K562 (cell line): ENCODE measurements around the gene EDEM2. TPM values are rescaled to one million over a fixed set of nuclear protein-coding genes. Genes with fewer than 3 reads are reported as not detected.

Source experiments
- BCOR ChIP-seq: fragments of 450-650 bp; IDR thresholded peaks from 2 replicates; pipeline ENCODE4 v1.6.1; 2016
- BRD9 ChIP-seq: fragments of 450-650 bp; IDR thresholded peaks from 2 replicates; pipeline ENCODE4 v1.6.1; 2018; ENCODE audit warnings: low read depth; ENCODE audit not compliant: partially characterized antibody
- DPF2 ChIP-seq: fragments of 450-650 bp; IDR thresholded peaks from 2 replicates; pipeline ENCODE4 v1.6.1; 2016
- JUN ChIP-seq, 2 experiments: sonication (generic) in 1 of 2; formaldehyde crosslinking in 1 of 2; IDR thresholded peaks; 2 replicates each; pipeline versions ENCODE4 v1.6.1 to v1.8.0; 2012 to 2022; ENCODE audit warnings: borderline replicate concordance in 2 of 2, mild to moderate bottlenecking in 2 of 2, improper control_type of control experiment in 1 of 2, low read depth in 1 of 2, low read length in 1 of 2, missing genetic modification reagents in 1 of 2
- NCOA1 ChIP-seq: fragments of 450-650 bp; IDR thresholded peaks from 2 replicates; pipeline ENCODE4 v1.6.1; 2016; ENCODE audit warnings: low read depth
- NFRKB ChIP-seq: fragments of 450-650 bp; IDR thresholded peaks from 2 replicates; pipeline ENCODE4 v1.6.1; 2016; ENCODE audit warnings: low read depth
- NFYB ChIP-seq: IDR thresholded peaks from 2 replicates; pipeline ENCODE4 v1.6.1; 2011; ENCODE audit warnings: mild to moderate bottlenecking, moderate library complexity; ENCODE audit not compliant: insufficient read length; ENCODE audit errors: extremely low read depth
- RBFOX2 ChIP-seq: fragments of 200-400 bp; formaldehyde crosslinking; IDR thresholded peaks from 2 replicates; pipeline ENCODE4 v1.6.1; 2017; ENCODE audit warnings: low read depth, mild to moderate bottlenecking, low read length, moderate library complexity
- YY1 ChIP-seq, 3 experiments: IDR thresholded peaks; 2 replicates each; pipeline ENCODE4 v1.6.1; 2011; ENCODE audit warnings: low read length in 2 of 3, mild to moderate bottlenecking in 2 of 3, moderate library complexity in 2 of 3, borderline replicate concordance in 1 of 3, control low read depth in 1 of 3, low read depth in 1 of 3; ENCODE audit not compliant: insufficient read depth in 3 of 3, insufficient replicate concordance in 2 of 3, control insufficient read depth in 1 of 3, insufficient read length in 1 of 3; ENCODE audit errors: extremely low read depth in 1 of 3
- ZNF253 ChIP-seq: fragments of 250-450 bp; sonication (Bioruptor Pico); conservative IDR thresholded peaks from 2 replicates; pipeline ENCODE4 v1.6.1; 2021; ENCODE audit warnings: mild to moderate bottlenecking
- ZNF507 ChIP-seq: conservative IDR thresholded peaks from 2 replicates; pipeline ENCODE4 v1.6.1; 2017; ENCODE audit warnings: missing genetic modification characterization, missing compliant biosample characterization
- polyA plus RNA-seq, 8 experiments: library from polyadenylated mRNA; depleted of rRNA in 4 of 8; stranded (reverse) in 5 of 8; unstranded in 3 of 8; fragments of >200 nt; fragmentation: Nextera tagmentation in 2 of 8; fragmentation: Illumina TruSeq in 1 of 8; extraction: Ambion mirVana in 2 of 8; extraction: Trizol in 1 of 8; gene quantifications; 2 replicates each; pipeline versions ENCODE4 v1.2.1 to v1.2.3, GENCODE V29; 2011 to 2014; ENCODE audit warnings: inconsistent platforms in 1 of 8, missing spikeins in 1 of 8
- total RNA-seq, 7 experiments: library from RNA; depleted of rRNA in 6 of 7; stranded (reverse); fragments of >200 nt in 6 of 7; fragmentation: Illumina TruSeq in 2 of 7; extraction: Trizol in 2 of 7; gene quantifications; 2 replicates each; pipeline versions ENCODE4 v1.2.1 to v1.2.3, GENCODE V29; 2011 to 2021; ENCODE audit warnings: low replicate concordance in 1 of 7
- TF ChIP-seq, protein P1 (sequence below): sonication (generic); formaldehyde crosslinking; IDR thresholded peaks from 2 replicates; pipeline ENCODE4 v1.9.0; 2022; ENCODE audit warnings: mild to moderate bottlenecking, missing genetic modification reagents
- TF ChIP-seq, protein P2 (sequence below): fragments of 250-450 bp; sonication (Bioruptor Pico); IDR thresholded peaks from 2 replicates; pipeline ENCODE4 v1.6.1; 2021; ENCODE audit warnings: mild to moderate bottlenecking
- TF ChIP-seq, protein P3 (sequence below), 2 experiments: fragments of 200-800 bp in 1 of 2; sonication (Bioruptor generic) in 1 of 2; sonication (generic) in 1 of 2; formaldehyde crosslinking in 1 of 2; IDR thresholded peaks in 1 of 2; conservative IDR thresholded peaks in 1 of 2; 2 replicates each; pipeline versions ENCODE4 v1.5.0 to v1.6.1; 2016 to 2020; ENCODE audit warnings: missing compliant biosample characterization in 1 of 2, missing genetic modification characterization in 1 of 2, missing genetic modification reagents in 1 of 2
- TF ChIP-seq, protein P4 (sequence below): IDR thresholded peaks from 3 replicates; pipeline ENCODE4 v1.6.1; 2011; ENCODE audit warnings: borderline replicate concordance, mild to moderate bottlenecking, moderate library complexity; ENCODE audit not compliant: insufficient read length; ENCODE audit errors: extremely low read depth
- TF ChIP-seq, protein P5 (sequence below): fragments of 250-450 bp; sonication (Bioruptor Pico); IDR thresholded peaks from 2 replicates; pipeline ENCODE4 v1.5.0; 2021; ENCODE audit warnings: mild to moderate bottlenecking, moderate library complexity

Gene EDEM2
- total and polyA plus RNA-seq, 9 of the 15 experiments (the other 6 are each of a cell fraction or from before 2014, with no cell fraction given) = 6.9 to 11.0 (median 9.7) TPM

DNA sequence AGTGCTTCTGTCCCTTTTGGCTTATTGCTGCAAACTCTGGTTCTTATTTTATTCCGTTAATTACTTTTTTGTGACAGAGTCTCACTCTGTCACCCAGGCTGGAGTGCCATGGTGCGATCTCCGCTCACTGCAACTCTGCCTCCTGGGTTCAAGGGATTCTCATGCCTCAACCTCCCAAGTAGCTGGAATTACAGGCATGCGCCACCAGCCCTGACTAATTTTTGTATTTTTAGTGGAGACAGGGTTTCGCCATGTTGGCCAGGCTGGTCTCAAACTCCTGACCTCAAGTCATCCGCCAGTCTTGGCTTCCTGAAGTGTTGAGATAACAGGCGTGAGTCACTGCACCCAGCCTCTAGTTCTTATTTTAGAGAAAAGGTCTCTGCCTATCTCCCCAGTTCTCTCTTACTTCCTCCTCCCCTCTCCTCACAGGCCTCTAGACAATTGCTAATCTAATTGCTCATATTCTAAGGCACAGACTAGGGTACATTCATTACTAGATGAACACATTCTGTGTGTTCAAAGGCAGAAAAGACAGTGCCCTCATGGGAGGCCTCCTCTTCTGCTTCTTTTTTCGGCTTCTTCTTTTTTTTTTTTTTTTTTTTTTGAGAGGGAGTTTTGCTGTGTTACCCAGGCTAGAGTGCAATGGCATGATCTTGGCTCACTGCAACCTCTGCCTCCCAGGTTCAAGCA, 27.0 kb downstream of the EDEM2 start (continued):
- TF ChIP-seq, protein P1, sequence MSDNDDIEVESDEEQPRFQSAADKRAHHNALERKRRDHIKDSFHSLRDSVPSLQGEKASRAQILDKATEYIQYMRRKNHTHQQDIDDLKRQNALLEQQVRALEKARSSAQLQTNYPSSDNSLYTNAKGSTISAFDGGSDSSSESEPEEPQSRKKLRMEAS (CRISPR knock-in tag) = peak; percentile 45; the same call in 1 of the 2 replicates
- TF ChIP-seq, protein P2, sequence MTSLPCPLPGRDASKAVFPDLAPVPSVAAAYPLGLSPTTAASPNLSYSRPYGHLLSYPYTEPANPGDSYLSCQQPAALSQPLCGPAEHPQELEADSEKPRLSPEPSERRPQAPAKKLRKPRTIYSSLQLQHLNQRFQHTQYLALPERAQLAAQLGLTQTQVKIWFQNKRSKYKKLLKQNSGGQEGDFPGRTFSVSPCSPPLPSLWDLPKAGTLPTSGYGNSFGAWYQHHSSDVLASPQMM = no peak
- TF ChIP-seq, protein P3, sequence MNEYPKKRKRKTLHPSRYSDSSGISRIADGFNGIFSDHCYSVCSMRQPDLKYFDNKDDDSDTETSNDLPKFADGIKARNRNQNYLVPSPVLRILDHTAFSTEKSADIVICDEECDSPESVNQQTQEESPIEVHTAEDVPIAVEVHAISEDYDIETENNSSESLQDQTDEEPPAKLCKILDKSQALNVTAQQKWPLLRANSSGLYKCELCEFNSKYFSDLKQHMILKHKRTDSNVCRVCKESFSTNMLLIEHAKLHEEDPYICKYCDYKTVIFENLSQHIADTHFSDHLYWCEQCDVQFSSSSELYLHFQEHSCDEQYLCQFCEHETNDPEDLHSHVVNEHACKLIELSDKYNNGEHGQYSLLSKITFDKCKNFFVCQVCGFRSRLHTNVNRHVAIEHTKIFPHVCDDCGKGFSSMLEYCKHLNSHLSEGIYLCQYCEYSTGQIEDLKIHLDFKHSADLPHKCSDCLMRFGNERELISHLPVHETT (CRISPR knock-in tag; conservative IDR thresholded peaks at IDR 0.05 in 1 of 2, IDR thresholded peaks at IDR 0.05 in 1 of 2) = peak in 1 of 2 experiments; percentile 89; a peak in 2 of 4 replicates
- TF ChIP-seq, protein P4, sequence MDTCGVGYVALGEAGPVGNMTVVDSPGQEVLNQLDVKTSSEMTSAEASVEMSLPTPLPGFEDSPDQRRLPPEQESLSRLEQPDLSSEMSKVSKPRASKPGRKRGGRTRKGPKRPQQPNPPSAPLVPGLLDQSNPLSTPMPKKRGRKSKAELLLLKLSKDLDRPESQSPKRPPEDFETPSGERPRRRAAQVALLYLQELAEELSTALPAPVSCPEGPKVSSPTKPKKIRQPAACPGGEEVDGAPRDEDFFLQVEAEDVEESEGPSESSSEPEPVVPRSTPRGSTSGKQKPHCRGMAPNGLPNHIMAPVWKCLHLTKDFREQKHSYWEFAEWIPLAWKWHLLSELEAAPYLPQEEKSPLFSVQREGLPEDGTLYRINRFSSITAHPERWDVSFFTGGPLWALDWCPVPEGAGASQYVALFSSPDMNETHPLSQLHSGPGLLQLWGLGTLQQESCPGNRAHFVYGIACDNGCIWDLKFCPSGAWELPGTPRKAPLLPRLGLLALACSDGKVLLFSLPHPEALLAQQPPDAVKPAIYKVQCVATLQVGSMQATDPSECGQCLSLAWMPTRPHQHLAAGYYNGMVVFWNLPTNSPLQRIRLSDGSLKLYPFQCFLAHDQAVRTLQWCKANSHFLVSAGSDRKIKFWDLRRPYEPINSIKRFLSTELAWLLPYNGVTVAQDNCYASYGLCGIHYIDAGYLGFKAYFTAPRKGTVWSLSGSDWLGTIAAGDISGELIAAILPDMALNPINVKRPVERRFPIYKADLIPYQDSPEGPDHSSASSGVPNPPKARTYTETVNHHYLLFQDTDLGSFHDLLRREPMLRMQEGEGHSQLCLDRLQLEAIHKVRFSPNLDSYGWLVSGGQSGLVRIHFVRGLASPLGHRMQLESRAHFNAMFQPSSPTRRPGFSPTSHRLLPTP = peak; percentile 50
- TF ChIP-seq NCOA1 (peak; percentile 65; the same call in 1 of the 2 replicates), DPF2 (peak; percentile 99), JUN (IDR thresholded peaks at IDR 0.05; ENCODE audit: borderline replicate concordance, low read depth, low read length) (peak; percentile 91), JUN (CRISPR knock-in tag; IDR thresholded peaks at IDR 0.05; ENCODE audit: borderline replicate concordance) (peak; percentile 48; the same call in 1 of the 2 replicates), NFYB (no peak), ZNF253 (CRISPR knock-in tag) (peak; percentile 44; the same call in 1 of the 2 replicates), BRD9 (peak; percentile 20), BCOR (peak; percentile 32; the same call in 1 of the 2 replicates), RBFOX2 (no peak), ZNF507 (tag) (no peak), YY1 (IDR thresholded peaks at IDR 0.05; ENCODE audit: borderline replicate concordance in 1 of 3, control insufficient read depth in 1 of 3, extremely low read depth in 1 of 3, insufficient read depth in 3 of 3, insufficient read length in 1 of 3, insufficient replicate concordance in 2 of 3, low read depth in 1 of 3, low read length in 2 of 3) (peak in 1 of 3 experiments; percentile 40), NFRKB (peak; percentile 92)
- TF ChIP-seq, protein P5, sequence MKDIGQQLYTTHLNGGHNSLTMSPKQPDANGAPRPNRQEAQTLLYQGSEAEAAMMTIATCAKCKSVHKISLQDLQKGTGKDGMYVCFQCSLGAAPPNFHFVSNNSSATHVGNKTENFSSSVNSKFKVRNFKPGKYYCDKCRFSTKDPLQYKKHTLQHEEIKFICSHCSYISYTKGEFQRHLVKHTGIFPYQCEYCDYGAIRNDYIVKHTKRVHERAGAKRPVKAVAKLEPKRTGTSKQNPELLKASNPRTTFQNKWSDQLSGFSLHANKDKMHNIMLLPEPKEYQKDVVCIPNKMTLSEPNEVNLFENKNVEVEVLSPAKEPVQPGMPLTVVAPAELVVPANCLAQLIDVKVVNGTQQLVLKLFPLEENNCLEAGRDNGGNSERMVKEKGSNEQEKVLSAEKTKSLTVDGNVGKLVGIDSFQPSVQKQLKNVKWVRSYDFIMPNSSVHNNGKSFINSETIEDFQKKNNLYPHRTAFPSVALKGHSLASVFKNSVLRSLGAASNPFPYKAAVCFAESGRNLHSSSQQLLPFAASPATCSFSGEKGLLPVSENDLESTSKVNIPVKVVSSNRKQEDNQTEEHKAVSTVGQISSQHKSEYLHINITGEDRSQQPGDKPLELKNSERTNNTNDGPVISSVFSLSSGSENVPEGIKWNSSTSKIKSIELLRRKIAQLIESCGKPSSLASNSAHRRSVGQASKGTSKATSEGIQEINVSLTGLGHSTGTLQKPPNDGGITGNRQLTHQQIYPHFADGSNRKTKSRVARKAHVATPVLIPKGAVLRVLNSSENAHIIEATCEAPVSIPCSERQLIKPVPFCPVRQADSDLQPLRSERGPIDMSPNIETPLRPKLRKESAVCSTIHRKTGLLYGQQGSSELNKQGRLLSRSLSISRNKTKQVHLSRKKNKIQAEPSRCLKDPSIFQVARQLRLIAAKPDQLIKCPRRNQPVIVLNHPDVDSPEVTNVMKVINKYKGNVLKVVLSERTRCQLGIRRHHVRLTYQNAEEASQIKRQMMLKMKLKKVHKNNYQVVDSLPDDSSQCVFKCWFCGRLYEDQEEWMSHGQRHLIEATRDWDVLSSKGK (CRISPR knock-in tag) = no peak
